RWPE2 (cell line): ENCODE results near the gene NFYC.

Source experiments
- ATAC-seq: fragments of 200-7000 bp; cut with Tn5 transposase; 3 replicates; pipeline ENCODE4 v1.9.1; 2021; ENCODE audit warnings: low read depth
- DNase-seq: peaks from one replicate; pipeline ENCODE4 v3.0.0-alpha.2; 2020; ENCODE audit warnings: low spot score
- H3K27ac ChIP-seq: fragments of 450-650 bp; 2 replicates; pipeline ENCODE4 v1.5.1; 2017; ENCODE audit warnings: mild to moderate bottlenecking; ENCODE audit not compliant: poor library complexity, severe bottlenecking
- H3K27me3 ChIP-seq: fragments of 250-450 bp; sonication (Bioruptor Pico); 2 replicates; pipeline ENCODE4 v1.5.1; 2021; ENCODE audit warnings: mild to moderate bottlenecking, moderate library complexity; ENCODE audit not compliant: insufficient read depth, poor library complexity, severe bottlenecking
- H3K36me3 ChIP-seq: fragments of 250-450 bp; sonication (Bioruptor Pico); 2 replicates; pipeline ENCODE4 v1.5.1; 2020; ENCODE audit warnings: low read depth, mild to moderate bottlenecking, moderate library complexity
- H3K4me1 ChIP-seq: fragments of 250-450 bp; sonication (Bioruptor Pico); 2 replicates; pipeline ENCODE4 v1.5.1; 2021; ENCODE audit warnings: mild to moderate bottlenecking, moderate library complexity; ENCODE audit not compliant: insufficient read depth, poor library complexity, severe bottlenecking
- H3K4me3 ChIP-seq: fragments of 250-450 bp; sonication (Bioruptor Pico); 2 replicates; pipeline ENCODE4 v1.5.1; 2021; ENCODE audit warnings: mild to moderate bottlenecking, moderate library complexity; ENCODE audit not compliant: severe bottlenecking
- H3K9me3 ChIP-seq: fragments of 250-450 bp; sonication (Bioruptor Pico); 2 replicates; pipeline ENCODE4 v1.5.1; 2021; ENCODE audit warnings: mild to moderate bottlenecking, moderate library complexity; ENCODE audit not compliant: severe bottlenecking
- TF ChIP-seq, protein P1 (sequence below): fragments of 450-650 bp; IDR thresholded peaks from one replicate; pipeline ENCODE4 v1.5.1; 2017; ENCODE audit warnings: mild to moderate bottlenecking, moderate library complexity; ENCODE audit not compliant: poor library complexity, severe bottlenecking

The NFYC gene

DNA sequence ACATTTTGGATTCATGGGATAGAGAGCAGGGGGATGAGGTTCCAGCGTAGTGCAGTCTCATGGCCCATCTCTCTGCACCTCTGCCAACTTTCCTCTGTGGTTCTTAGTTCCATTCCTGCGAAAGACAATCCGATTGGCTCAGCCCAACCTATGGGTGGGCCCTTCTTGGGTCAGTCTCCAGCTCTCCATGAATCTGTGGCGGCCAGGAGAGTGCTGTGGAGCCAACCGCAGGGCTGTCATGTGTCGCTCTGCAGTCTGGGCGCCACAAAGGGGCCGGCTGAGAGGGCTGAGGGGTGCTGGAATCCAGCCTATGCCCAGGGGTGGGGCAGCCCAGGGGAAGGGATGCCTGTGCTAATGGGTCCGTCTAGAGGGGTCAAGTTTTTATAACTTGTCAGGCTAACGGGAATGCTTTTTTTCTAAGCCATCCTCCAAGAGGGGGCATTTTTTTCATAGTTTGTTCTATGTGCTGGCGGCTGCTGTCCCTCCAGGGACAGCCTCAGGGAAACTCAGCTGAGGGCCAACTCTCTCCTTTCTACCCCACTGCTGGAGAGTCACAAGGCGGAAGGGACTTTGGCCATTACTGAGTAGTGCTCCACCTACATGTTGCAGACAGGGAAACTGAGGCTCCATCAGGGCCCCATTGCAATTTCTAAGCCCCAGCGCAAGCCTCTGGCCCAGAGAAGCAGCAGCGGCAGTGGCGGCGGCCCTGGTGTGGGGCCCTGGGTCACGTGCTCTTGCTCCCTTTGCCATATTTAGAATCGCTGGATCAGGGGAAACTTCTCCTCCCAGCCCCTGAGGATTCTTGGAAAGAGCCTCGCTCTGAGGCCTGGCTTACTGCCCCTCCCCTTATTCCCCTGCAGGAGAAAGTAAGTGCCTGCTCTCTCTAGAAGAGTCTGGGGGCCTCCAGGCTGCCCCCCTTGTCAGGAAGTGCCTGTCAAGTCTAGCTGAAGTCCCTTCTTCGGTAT lies 115.5 kb downstream of the NFYC start:
- no peaks in the 10 kb centered on the region for H3K27me3 ChIP-seq
- DNase-seq (no peak), ATAC-seq (no peak)
- TF ChIP-seq, protein P1, sequence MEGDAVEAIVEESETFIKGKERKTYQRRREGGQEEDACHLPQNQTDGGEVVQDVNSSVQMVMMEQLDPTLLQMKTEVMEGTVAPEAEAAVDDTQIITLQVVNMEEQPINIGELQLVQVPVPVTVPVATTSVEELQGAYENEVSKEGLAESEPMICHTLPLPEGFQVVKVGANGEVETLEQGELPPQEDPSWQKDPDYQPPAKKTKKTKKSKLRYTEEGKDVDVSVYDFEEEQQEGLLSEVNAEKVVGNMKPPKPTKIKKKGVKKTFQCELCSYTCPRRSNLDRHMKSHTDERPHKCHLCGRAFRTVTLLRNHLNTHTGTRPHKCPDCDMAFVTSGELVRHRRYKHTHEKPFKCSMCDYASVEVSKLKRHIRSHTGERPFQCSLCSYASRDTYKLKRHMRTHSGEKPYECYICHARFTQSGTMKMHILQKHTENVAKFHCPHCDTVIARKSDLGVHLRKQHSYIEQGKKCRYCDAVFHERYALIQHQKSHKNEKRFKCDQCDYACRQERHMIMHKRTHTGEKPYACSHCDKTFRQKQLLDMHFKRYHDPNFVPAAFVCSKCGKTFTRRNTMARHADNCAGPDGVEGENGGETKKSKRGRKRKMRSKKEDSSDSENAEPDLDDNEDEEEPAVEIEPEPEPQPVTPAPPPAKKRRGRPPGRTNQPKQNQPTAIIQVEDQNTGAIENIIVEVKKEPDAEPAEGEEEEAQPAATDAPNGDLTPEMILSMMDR = no peak
- H3K36me3 ChIP-seq = no peaks in the 10 kb centered on the region
- no peak overlapping the region for H3K27ac ChIP-seq
- H3K9me3 ChIP-seq = no peaks in the 10 kb centered on the region
- no peak overlapping the region for H3K4me3 ChIP-seq
- H3K4me1 ChIP-seq = no peaks in the 10 kb centered on the region

DNA sequence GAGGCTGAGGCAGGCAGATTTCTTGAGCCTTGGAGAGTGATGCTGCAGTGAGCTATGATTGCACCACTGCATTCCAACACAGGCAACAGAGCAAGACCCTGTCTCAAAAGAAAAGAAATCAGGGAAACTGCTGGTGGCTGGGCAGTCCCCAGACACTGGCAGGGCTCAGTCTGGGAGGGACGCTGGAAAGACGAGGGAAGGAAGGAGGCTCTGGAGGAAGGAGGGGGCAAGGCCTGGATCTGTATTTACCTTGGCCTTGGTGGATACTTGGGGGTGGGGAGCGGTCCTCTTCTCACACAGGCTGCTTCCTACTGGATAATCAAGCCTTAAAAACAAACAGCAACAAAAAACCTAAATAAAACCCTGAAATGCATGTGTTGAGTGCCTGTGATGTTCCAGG lies 116.5 kb downstream of the NFYC start:
- TF ChIP-seq, protein P1 = no peak
- H3K27me3 ChIP-seq = no peaks in the 10 kb centered on the region
- H3K4me3 ChIP-seq = no peak overlapping the region
- H3K27ac ChIP-seq = no peak overlapping the region
- no peak for ATAC-seq
- no peaks in the 10 kb centered on the region for H3K9me3 ChIP-seq
- H3K4me1 ChIP-seq = no peaks in the 10 kb centered on the region
- no peaks in the 10 kb centered on the region for H3K36me3 ChIP-seq
- DNase-seq = no peak

DNA sequence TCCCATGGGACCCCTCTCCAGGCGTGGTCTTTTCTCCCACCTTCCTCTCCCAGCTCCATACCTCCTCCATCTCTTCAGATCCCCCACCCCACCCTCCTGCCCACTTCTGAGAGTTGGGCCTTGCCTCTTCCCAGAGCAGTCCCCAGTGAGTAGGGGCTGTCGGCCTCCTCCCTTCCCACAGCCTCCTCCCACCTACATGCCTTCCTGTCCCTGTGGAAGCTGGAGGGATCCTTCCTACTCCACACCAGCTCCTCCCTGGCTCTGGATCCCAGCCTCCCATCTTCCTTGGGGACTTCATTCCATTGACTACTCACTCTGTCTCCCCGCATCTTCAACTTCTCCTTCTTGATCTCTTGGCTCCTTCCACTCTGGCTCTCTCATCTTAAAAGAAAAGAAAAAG lies 116.9 kb downstream of the NFYC start:
- DNase-seq (no peak), ATAC-seq (no peak)
- Histone ChIP-seq H3K4me1 (no peaks in the 10 kb centered on the region), H3K36me3 (no peaks in the 10 kb centered on the region), H3K27ac (no peak overlapping the region), H3K4me3 (no peak overlapping the region), H3K9me3 (no peaks in the 10 kb centered on the region), H3K27me3 (no peaks in the 10 kb centered on the region)
- TF ChIP-seq, protein P1 = no peak

DNA sequence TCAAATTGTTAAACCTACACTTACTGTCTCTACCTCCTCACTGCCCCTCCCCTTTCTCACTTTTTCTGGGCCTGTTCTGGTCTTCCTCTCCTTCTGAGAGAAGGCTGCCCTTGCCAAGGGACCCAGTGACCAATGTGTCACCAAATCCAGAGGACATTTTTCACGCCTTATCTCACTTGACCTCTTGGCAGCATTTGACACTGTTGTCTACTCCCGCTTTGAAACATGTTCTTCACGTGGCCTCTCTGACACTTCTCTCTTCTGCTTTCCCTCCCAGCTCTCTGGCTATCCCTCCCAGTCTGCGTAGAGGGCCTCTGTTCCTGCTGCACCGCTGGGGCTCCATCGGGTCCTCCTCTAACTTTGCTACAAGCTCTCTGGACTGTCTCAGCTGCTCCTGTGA lies 117.4 kb downstream of the NFYC start:
- no peaks in the 10 kb centered on the region for H3K36me3 ChIP-seq
- no peaks in the 10 kb centered on the region for H3K9me3 ChIP-seq
- ATAC-seq (no peak), DNase-seq (no peak)
- no peak overlapping the region for H3K4me3 ChIP-seq
- no peaks in the 10 kb centered on the region for H3K4me1 ChIP-seq
- H3K27me3 ChIP-seq = no peaks in the 10 kb centered on the region
- TF ChIP-seq, protein P1 = no peak
- no peak overlapping the region for H3K27ac ChIP-seq

DNA sequence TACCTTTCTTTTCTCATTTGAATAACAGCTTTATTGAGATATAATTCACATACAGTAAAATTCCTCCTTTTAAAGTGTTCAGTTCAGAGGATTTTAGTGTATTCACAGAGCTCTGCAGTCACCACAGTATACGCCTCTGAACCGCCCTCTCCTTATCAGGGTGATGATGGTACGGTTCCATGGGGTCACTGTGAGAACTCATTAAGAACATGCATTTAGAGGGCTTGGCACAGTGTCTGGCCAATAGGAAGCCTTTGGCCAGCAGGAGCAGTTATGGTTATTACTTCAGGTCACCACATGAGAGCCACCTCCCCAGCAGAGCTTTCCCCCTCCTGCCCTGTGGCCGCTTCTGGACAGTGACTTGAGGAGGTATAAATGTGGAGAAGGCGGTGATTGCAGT lies 119.4 kb downstream of the NFYC start:
- TF ChIP-seq, protein P1 = no peak
- Histone ChIP-seq H3K27ac (no peak overlapping the region), H3K4me3 (no peak overlapping the region), H3K27me3 (no peaks in the 10 kb centered on the region), H3K4me1 (no peaks in the 10 kb centered on the region), H3K36me3 (no peaks in the 10 kb centered on the region), H3K9me3 (no peaks in the 10 kb centered on the region)
- DNase-seq = no peak
- no peak for ATAC-seq
